CD4-positive, alpha-beta T cell treated with Interleukin-12 subunit alpha and Interleukin-12 subunit beta, for 1 hour (primary cell): ENCODE data around the gene C16orf95.
"Not testable (repeated sequence)": the region's sequence is repeated elsewhere in the genome, so short reads cannot be mapped to it uniquely, and the experiment has no call there.

ENCODE experiments used
- DNase-seq: peaks from one replicate; pipeline ENCODE4 v3.0.0-alpha.2; 2020

The C16orf95 gene

GRCh38 chr16:87316923-87317749 is at the start of gene C16orf95:
TSS of gene C16orf95 (minus strand) at chr16:87317392. CDS start at chr16:87317242, 150 bp downstream.
- DNase-seq, result peak; percentile 97

GRCh38 chr16:87366930-87367329 is 49.7 kb upstream of the C16orf95 start:
- DNase-seq, result no peak

- no peak for DNase-seq
These were observed 49.1 kb upstream of the C16orf95 start for GRCh38 chr16:87366288-87366687.

GRCh38 chr16:87365021-87365713 is 48.0 kb upstream of the C16orf95 start:
- DNase-seq, result no peak

- no peak for DNase-seq
These were observed 46.7 kb upstream of the C16orf95 start for GRCh38 chr16:87363771-87364455.

- not testable (repeated sequence) for DNase-seq
These were observed 45.8 kb upstream of the C16orf95 start for GRCh38 chr16:87362828-87363559.

- DNase-seq, result no peak
These were observed 44.9 kb upstream of the C16orf95 start for GRCh38 chr16:87361916-87362619.

GRCh38 chr16:87360862-87361610 is 43.8 kb upstream of the C16orf95 start:
- DNase-seq, result no peak

- no peak for DNase-seq
These were observed 41.9 kb upstream of the C16orf95 start for GRCh38 chr16:87359121-87359520.

- no peak for DNase-seq
These were observed 41.5 kb upstream of the C16orf95 start for GRCh38 chr16:87358696-87359095.

- no peak for DNase-seq
These were observed 41.1 kb upstream of the C16orf95 start for GRCh38 chr16:87358250-87358649.

- DNase-seq, result no peak
These were observed 39.3 kb upstream of the C16orf95 start for GRCh38 chr16:87356491-87356853.

- no peak for DNase-seq
These were observed 36.4 kb upstream of the C16orf95 start for GRCh38 chr16:87353613-87354012.

- no peak for DNase-seq
These were observed 35.6 kb upstream of the C16orf95 start for GRCh38 chr16:87352818-87353217.

GRCh38 chr16:87351320-87351698 is 34.1 kb upstream of the C16orf95 start:
- DNase-seq, result no peak

- DNase-seq, result no peak
These were observed 33.6 kb upstream of the C16orf95 start for GRCh38 chr16:87350681-87351319.

- DNase-seq, result no peak
These were observed 32.8 kb upstream of the C16orf95 start for GRCh38 chr16:87350031-87350430.

GRCh38 chr16:87348616-87349157 is 31.5 kb upstream of the C16orf95 start:
- DNase-seq, result no peak

- no peak for DNase-seq
These were observed 30.9 kb upstream of the C16orf95 start for GRCh38 chr16:87347932-87348615.

- no peak for DNase-seq
These were observed 29.4 kb upstream of the C16orf95 start for GRCh38 chr16:87346517-87347060.
